CD1c-positive myeloid dendritic cell (primary cell): Measurements from ENCODE around the gene GORASP2.

Source experiments
- DNase-seq: peaks from one replicate; pipeline ENCODE4 v3.0.0-alpha.2; 2016; ENCODE audit errors: extremely low spot score

GORASP2 gene

GRCh38 chr2:170999654-171000053 is 70.6 kb downstream of the GORASP2 start:
- DNase-seq = no peak

- no peak for DNase-seq
These were observed 75.3 kb downstream of the GORASP2 start for GRCh38 chr2:171004363-171004762.

- no peak for DNase-seq
These were observed 75.8 kb downstream of the GORASP2 start for GRCh38 chr2:171004833-171005232.

GRCh38 chr2:171008550-171009205 is 79.6 kb downstream of the GORASP2 start:
- no peak for DNase-seq

GRCh38 chr2:171009386-171009785 is 80.3 kb downstream of the GORASP2 start:
- no peak for DNase-seq

GRCh38 chr2:171013851-171014250 is 84.8 kb downstream of the GORASP2 start:
- no peak for DNase-seq

GRCh38 chr2:171016125-171016524 is 87.1 kb downstream of the GORASP2 start:
- no peak for DNase-seq
